ENCODE data around the gene SGK1. TPM values are rescaled to one million over a fixed set of nuclear protein-coding genes. Genes with fewer than 3 reads are reported as not detected.

SGK1 gene
- total and polyA plus RNA-seq, 3 donors from 2014 or later = 91.3 to 208 (median 154) TPM

DNA sequence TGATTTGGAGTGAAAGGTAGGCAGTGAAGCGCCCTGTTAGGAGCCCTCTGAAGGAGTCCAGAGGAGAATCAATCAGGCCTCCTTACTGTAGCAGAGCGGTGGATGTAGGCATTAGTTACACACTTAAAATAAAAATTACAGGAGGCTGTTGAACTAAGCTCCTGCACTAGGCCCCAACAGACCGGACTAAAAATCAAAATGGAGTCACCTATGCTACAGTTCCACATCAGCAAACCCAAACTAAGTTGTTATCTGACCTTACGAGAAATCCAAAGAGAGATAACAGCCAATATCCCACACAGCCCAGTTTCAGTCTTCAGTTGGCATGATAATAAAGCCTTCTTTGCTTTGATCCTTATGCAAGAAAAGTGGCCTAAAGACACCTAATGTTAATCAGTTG, 26.8 kb downstream of the SGK1 start:
- DNase-seq = no peak
- Histone ChIP-seq H3K27me3 (no peaks in the 10 kb centered on the region), H3K9me3 (no peaks in the 10 kb centered on the region), H3K4me3 (no peak overlapping the region), H3K36me3 (ENCODE audit: low read depth, missing control alignments) (no peaks in the 10 kb centered on the region), H3K27ac (no peak overlapping the region), H3K4me1 (peaks cover 26% of the 10 kb centered on the region)
- 85 to 93% methylated on average over 4 of the region's 4 CpGs for WGBS, 2 donors
- intact Hi-C loops (cut with DNase I; ENCODE audit: low total_unique reads) = no loop called here
- TF ChIP-seq, protein P1, sequence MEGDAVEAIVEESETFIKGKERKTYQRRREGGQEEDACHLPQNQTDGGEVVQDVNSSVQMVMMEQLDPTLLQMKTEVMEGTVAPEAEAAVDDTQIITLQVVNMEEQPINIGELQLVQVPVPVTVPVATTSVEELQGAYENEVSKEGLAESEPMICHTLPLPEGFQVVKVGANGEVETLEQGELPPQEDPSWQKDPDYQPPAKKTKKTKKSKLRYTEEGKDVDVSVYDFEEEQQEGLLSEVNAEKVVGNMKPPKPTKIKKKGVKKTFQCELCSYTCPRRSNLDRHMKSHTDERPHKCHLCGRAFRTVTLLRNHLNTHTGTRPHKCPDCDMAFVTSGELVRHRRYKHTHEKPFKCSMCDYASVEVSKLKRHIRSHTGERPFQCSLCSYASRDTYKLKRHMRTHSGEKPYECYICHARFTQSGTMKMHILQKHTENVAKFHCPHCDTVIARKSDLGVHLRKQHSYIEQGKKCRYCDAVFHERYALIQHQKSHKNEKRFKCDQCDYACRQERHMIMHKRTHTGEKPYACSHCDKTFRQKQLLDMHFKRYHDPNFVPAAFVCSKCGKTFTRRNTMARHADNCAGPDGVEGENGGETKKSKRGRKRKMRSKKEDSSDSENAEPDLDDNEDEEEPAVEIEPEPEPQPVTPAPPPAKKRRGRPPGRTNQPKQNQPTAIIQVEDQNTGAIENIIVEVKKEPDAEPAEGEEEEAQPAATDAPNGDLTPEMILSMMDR (IDR thresholded peaks at IDR 0.05) = no peak
- no peak for TF ChIP-seq POLR2A (IDR thresholded peaks at IDR 0.05)

DNA sequence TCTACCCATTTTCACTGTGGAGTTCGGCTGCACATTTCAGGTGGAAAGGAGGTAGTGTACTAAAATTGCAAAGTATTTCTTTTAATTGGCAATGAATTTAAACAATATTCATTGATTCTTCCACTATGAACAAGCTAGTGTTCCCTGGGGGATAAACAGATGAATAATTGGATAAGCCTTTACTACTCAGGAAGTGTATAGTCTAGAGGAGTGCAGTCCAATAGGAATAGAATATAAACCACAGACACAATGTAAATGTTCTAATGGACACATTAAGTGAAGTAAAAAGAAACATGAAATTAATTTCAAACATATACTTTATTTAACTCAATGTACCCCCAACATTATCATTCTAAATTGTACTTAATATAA, 28.7 kb downstream of the SGK1 start:
- H3K27ac ChIP-seq = no peak overlapping the region
- H3K27me3 ChIP-seq = no peaks in the 10 kb centered on the region
- H3K4me1 ChIP-seq = peaks cover 15% of the 10 kb centered on the region
- no peaks in the 10 kb centered on the region for H3K9me3 ChIP-seq
- no peak overlapping the region for H3K4me3 ChIP-seq
- no peaks in the 10 kb centered on the region for H3K36me3 ChIP-seq (ENCODE audit: low read depth, missing control alignments)
- TF ChIP-seq POLR2A (IDR thresholded peaks at IDR 0.05) = no peak
- TF ChIP-seq, protein P1 (IDR thresholded peaks at IDR 0.05) = no peak
- intact Hi-C loops (cut with DNase I; ENCODE audit: low total_unique reads) = no loop called here
- DNase-seq = no peak
- WGBS, 2 donors = 89 to 98% methylated on average over 1 of the region's 1 CpG

DNA sequence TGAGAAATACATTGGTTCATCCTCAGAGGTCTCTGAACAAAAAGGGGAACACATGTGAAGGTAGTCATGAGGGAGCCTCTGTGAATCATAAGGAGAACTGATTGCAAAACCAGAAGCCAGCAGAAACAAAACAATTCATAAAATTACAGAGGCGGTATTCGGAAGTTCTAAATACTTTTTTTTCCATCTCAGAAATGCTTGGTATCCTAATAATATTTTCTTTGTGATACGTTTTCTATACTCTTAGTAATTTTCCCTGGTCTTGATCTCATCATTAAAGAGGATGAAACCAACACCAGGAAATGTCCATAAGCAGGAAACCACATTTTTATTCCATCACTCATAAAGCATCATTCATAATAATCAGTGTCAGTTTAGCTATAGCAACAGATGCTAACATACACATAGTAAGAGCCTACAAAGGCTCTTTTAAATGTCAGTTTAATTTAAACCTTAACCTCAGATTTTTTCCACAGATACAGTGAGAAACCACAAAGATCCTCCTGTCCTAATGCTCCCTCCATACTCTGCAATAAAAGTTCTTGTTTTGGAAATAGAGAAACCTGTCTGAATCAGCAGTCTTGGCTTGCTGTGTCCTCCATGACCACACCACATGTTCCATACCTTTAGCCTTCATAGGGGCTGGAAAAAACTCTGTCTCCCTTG, 29.2 kb downstream of the SGK1 start:
- DNase-seq = no peak
- no peaks in the 10 kb centered on the region for H3K27me3 ChIP-seq
- intact Hi-C loops (cut with DNase I; ENCODE audit: low total_unique reads) = no loop called here
- peaks cover 15% of the 10 kb centered on the region for H3K4me1 ChIP-seq
- no peaks in the 10 kb centered on the region for H3K36me3 ChIP-seq (ENCODE audit: low read depth, missing control alignments)
- H3K27ac ChIP-seq = no peak overlapping the region
- H3K9me3 ChIP-seq = no peaks in the 10 kb centered on the region
- H3K4me3 ChIP-seq = no peak overlapping the region
- TF ChIP-seq, protein P1 (IDR thresholded peaks at IDR 0.05) = no peak
- TF ChIP-seq POLR2A (IDR thresholded peaks at IDR 0.05) = no peak
- 75 to 76% methylated on average over 3 of the region's 3 CpGs for WGBS, 2 donors

DNA sequence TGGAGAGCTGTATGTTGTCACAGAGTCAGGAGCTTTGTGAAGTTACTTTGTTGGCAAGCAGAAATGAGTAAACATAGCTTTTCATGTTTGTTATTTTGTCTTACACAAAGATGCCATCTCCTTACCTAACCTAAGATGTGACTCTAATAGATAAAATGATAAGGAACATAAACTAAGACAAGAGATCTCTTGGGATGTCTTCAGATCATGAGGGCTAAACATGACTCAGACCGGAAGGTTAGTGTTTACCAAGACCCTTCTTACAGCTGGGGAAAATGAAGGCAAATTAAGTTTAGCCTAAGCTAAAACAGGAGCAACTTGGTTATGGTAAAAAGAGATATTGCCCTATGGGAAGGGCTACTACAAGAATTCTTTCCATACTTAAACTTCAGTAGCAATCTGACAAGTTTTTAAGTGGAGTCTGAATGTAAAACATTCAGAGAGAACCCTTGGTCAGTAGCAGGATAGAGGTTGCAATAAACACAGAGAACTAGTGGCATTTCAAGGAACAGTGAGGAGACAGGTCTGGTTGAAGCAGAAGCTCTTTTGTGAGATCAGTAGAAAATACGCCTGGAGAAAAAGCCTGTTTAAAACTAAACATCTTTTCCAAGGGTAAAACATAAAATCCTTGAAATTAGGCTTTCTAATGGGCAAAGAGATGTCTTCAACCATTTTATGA, 29.9 kb downstream of the SGK1 start:
- no peak for DNase-seq
- intact Hi-C loops (cut with DNase I; ENCODE audit: low total_unique reads) = no loop called here
- TF ChIP-seq, protein P1 (IDR thresholded peaks at IDR 0.05) = no peak
- TF ChIP-seq POLR2A (IDR thresholded peaks at IDR 0.05) = no peak
- Histone ChIP-seq H3K4me1 (peaks cover 11% of the 10 kb centered on the region), H3K27me3 (no peaks in the 10 kb centered on the region), H3K4me3 (no peak overlapping the region), H3K27ac (peak overlapping the region in 1 of 2 donors; percentile 25), H3K9me3 (no peaks in the 10 kb centered on the region), H3K36me3 (ENCODE audit: low read depth, missing control alignments) (no peaks in the 10 kb centered on the region)
- WGBS, 2 donors = 84 to 85% methylated on average over 2 of the region's 2 CpGs

All from testis (tissue), 3 donors.